ENCODE data around the gene RXFP1.

RXFP1 gene

GRCh38 chr4:158523990-158524535 is 2.4 kb downstream of the RXFP1 start:
- H3F3A ChIP-seq (ENCODE audit: control insufficient read depth, insufficient read depth), result no peaks in the 10 kb centered on the region
- H3K27me3 ChIP-seq (ENCODE audit: control insufficient read depth, low read length), result no peaks in the 10 kb centered on the region
- no peaks in the 10 kb centered on the region for H3K9me2 ChIP-seq (replicated peaks; ENCODE audit: control insufficient read depth, low read length)
- no peaks in the 10 kb centered on the region for H3K9me3 ChIP-seq (ENCODE audit: control insufficient read depth, insufficient read depth, low read length)
- no peaks in the 10 kb centered on the region for H3K36me3 ChIP-seq (ENCODE audit: control insufficient read depth, low read length)
- H4K20me1 ChIP-seq (ENCODE audit: control insufficient read depth, insufficient read depth, low read depth, low read length), result no peaks in the 10 kb centered on the region
- no peak overlapping the region for H3K4me3 ChIP-seq (ENCODE audit: low read length)
- H3K4me2 ChIP-seq (ENCODE audit: low read length), result no peak overlapping the region
- no peak overlapping the region for H3K27ac ChIP-seq (ENCODE audit: low read depth, low read length)
- no peaks in the 10 kb centered on the region for H3K79me2 ChIP-seq (ENCODE audit: control insufficient read depth, low read length)
- TF ChIP-seq CTCF (IDR thresholded peaks at IDR 0.05; ENCODE audit: low read depth, low read length, poor library complexity, severe bottlenecking) (no peak), EZH2phosphoT487 (IDR thresholded peaks at IDR 0.05; ENCODE audit: borderline replicate concordance, low read length) (no peak)
- H3K4me1 ChIP-seq (ENCODE audit: control insufficient read depth, low read length), result no peaks in the 10 kb centered on the region

GRCh38 chr4:158527516-158527915 is 5.8 kb downstream of the RXFP1 start:
- Histone ChIP-seq H3K27ac (ENCODE audit: low read depth, low read length) (no peak overlapping the region), H3K4me1 (ENCODE audit: control insufficient read depth, low read length) (no peaks in the 10 kb centered on the region), H3K79me2 (ENCODE audit: control insufficient read depth, low read length) (no peaks in the 10 kb centered on the region), H3K4me2 (ENCODE audit: low read length) (no peak overlapping the region), H4K20me1 (ENCODE audit: control insufficient read depth, insufficient read depth, low read depth, low read length) (no peaks in the 10 kb centered on the region), H3K27me3 (ENCODE audit: control insufficient read depth, low read length) (no peaks in the 10 kb centered on the region), H3F3A (ENCODE audit: control insufficient read depth, insufficient read depth) (no peaks in the 10 kb centered on the region), H3K9me2 (replicated peaks; ENCODE audit: control insufficient read depth, low read length) (no peaks in the 10 kb centered on the region), H3K9me3 (ENCODE audit: control insufficient read depth, insufficient read depth, low read length) (no peaks in the 10 kb centered on the region), H3K36me3 (ENCODE audit: control insufficient read depth, low read length) (no peaks in the 10 kb centered on the region), H3K4me3 (ENCODE audit: low read length) (no peak overlapping the region)
- no peak for TF ChIP-seq EZH2phosphoT487 (IDR thresholded peaks at IDR 0.05; ENCODE audit: borderline replicate concordance, low read length)
- TF ChIP-seq CTCF (IDR thresholded peaks at IDR 0.05; ENCODE audit: low read depth, low read length, poor library complexity, severe bottlenecking), result no peak

DNA sequence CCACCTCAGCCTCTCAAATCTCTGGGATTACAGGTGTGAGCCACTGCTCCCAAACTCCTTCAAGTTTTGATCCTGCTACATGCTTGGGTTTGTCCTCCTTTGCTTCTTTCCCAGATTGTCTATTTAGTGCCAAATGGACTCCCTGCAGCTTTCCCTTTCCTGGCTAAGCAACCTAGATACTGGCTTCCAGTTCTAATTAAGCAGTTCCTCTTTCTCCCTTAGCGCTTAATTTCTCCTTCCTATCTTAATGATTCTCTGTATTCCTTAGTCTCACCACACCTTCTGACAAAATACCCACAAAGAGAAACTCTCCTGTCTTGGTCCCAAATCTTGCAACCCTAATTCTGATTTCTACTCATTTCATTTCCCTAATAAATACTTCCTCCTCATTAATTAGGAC is 7.8 kb downstream of the RXFP1 start:
- H3K79me2 ChIP-seq (ENCODE audit: control insufficient read depth, low read length), result no peaks in the 10 kb centered on the region
- H4K20me1 ChIP-seq (ENCODE audit: control insufficient read depth, insufficient read depth, low read depth, low read length), result no peaks in the 10 kb centered on the region
- H3K4me2 ChIP-seq (ENCODE audit: low read length), result no peak overlapping the region
- no peaks in the 10 kb centered on the region for H3K27me3 ChIP-seq (ENCODE audit: control insufficient read depth, low read length)
- H3K36me3 ChIP-seq (ENCODE audit: control insufficient read depth, low read length), result no peaks in the 10 kb centered on the region
- no peak for TF ChIP-seq CTCF (IDR thresholded peaks at IDR 0.05; ENCODE audit: low read depth, low read length, poor library complexity, severe bottlenecking)
- H3F3A ChIP-seq (ENCODE audit: control insufficient read depth, insufficient read depth), result no peaks in the 10 kb centered on the region
- no peak overlapping the region for H3K27ac ChIP-seq (ENCODE audit: low read depth, low read length)
- H3K9me3 ChIP-seq (ENCODE audit: control insufficient read depth, insufficient read depth, low read length), result no peaks in the 10 kb centered on the region
- H3K4me1 ChIP-seq (ENCODE audit: control insufficient read depth, low read length), result no peaks in the 10 kb centered on the region
- H3K9me2 ChIP-seq (replicated peaks; ENCODE audit: control insufficient read depth, low read length), result no peaks in the 10 kb centered on the region
- H3K4me3 ChIP-seq (ENCODE audit: low read length), result no peak overlapping the region

All from DOHH2 (cell line).